AML-193 (cell line): ENCODE measurements around the gene PCIF1.
"Not testable (repeated sequence)": the region's sequence is repeated elsewhere in the genome, so short reads cannot be mapped to it uniquely, and the experiment has no call there.

ENCODE experiments used
- DNase-seq, 2 experiments: peaks; one replicate each; lab custom pipeline; 2025; lab: John Stamatoyannopoulos, UW

PCIF1 gene

DNA sequence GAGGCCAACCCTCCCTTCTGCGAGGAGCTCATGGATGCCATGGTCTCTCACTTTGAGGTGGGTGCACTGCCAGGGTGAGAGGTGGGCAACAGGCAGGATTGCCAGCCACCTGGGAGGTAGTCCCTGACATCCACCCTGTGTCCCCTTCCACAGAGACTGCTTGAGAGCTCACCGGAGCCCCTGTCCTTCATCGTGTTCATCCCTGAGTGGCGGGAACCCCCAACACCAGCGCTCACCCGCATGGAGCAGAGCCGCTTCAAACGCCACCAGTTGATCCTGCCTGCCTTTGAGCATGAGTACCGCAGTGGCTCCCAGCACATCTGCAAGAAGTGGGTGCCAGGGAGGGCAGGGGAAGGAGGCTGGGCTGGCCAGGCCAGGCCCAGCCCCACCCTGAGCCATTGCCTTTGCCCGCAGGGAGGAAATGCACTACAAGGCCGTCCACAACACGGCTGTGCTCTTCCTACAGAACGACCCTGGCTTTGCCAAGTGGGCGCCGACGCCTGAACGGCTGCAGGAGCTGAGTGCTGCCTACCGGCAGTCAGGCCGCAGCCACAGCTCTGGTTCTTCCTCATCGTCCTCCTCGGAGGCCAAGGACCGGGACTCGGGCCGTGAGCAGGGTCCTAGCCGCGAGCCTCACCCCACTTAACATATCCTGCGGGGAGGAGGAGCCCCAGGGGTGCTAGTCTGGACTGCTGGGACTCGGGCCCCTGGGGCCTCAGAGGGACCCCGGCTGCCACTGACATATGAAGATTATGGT, 12.8 kb downstream of the PCIF1 start:
- DNase-seq: no peak

DNA sequence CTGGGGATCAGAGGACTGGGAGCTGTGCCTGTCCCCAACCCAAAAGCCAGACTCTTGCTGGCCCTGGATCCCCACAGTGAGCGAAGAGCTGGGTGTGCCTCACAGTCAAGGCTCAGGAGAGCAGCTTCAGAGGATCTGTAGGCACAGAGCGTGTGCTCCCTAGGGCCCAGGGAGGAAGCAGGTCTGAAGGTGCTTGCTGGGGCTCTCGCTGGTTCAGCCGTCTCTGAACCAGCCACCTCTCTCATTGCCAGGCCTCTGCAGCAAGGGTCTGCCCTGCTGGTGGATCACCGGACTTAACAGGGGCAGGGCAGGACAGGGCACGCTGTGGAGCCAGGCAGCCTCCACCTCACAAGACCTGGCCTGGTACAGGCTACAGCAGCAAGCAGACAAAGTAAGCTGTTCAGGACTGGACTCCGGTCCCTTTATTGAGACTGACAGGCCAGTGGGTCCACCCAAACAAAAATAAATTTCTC, 13.8 kb downstream of the PCIF1 start:
- DNase-seq: no peak

DNA sequence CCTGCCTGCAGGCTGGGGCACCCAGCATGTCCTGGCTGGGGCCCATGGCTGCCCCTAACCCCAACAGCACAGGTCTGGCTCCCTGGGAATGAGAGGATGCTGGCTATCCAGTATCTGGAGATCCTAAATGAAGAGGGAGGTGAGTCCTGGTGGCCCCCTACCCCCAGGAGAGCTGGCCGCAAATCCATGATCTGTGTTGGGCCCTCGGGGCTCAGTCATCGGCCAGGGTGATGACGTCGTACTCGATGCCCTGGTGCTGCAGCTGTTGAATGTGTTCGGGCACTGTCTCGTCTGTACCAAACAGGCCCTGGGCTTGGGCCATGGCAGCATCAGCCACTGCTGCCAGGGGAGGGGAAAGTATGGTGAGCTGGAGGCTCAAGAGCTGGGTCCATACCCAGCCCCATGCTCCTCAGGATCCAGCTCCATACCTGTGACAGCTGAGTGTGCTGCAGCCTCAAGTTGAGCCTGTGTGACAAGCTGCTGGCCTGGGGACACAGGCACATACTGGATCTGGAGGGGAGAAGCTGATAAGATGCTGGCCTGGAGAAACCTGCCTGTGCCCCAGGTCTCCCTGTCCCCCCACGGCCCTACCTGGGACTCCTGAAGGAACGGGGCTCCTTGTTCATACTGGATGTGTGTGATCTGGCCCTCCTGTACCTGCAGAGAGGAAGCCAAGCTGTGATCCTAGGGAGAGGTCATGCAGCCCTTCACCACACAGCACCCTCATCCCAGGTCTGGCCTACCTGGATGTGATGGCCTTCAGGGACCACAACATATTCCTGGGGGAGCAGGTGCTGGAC, 14.5 kb downstream of the PCIF1 start:
- no peak for DNase-seq

GRCh38 chr20:45949542-45950329, 15.3 kb downstream of the PCIF1 start:
- DNase-seq: no peak

DNA sequence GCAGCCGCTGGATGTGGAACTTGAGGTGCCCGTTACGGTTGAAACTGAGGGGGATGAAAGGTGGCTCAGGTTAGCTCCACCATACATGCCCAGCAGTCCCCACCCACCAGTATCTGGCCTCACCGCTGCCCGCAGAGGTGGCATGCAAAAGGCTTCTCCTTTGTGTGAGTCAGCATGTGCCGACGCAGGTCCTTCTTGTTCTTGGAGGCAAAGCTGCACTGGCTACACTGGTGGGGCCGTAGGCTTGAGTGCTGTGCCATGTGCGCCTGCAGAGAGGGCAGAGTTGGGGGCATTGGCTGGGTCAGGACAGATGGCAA, 15.8 kb downstream of the PCIF1 start:
- no peak for DNase-seq

- DNase-seq: no peak
These were observed 17.7 kb downstream of the PCIF1 start for GRCh38 chr20:45951925-45952834.

GRCh38 chr20:45952861-45953260, 18.4 kb downstream of the PCIF1 start:
- DNase-seq: no peak

DNA sequence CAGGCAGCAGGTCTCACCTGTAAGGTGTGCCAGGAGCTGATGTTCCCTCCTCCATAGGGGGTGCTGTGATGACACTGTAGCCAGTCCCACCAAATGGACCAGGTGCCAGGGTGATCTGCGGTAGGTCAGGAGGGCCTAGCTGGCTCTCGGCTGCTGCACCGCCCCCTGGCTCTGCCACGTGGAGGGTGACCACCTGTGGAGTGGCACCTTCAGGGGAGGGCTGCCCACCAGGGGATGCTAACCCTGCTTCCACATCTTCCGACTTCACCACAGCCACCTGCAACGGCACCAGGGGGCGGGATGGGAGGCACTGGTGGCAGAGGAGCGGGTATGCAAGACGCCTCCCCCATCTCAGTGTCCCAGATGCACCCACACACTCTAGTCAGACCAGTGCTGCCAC, 19.2 kb downstream of the PCIF1 start:
- DNase-seq: no peak

- DNase-seq: not testable (repeated sequence)
These were observed 21.8 kb downstream of the PCIF1 start for GRCh38 chr20:45956326-45956725.

- no peak for DNase-seq
These were observed 22.8 kb downstream of the PCIF1 start for GRCh38 chr20:45957021-45957941.

GRCh38 chr20:45958593-45958992, 24.1 kb downstream of the PCIF1 start:
- no peak for DNase-seq

GRCh38 chr20:45959126-45959525, 24.6 kb downstream of the PCIF1 start:
- DNase-seq: no peak

DNA sequence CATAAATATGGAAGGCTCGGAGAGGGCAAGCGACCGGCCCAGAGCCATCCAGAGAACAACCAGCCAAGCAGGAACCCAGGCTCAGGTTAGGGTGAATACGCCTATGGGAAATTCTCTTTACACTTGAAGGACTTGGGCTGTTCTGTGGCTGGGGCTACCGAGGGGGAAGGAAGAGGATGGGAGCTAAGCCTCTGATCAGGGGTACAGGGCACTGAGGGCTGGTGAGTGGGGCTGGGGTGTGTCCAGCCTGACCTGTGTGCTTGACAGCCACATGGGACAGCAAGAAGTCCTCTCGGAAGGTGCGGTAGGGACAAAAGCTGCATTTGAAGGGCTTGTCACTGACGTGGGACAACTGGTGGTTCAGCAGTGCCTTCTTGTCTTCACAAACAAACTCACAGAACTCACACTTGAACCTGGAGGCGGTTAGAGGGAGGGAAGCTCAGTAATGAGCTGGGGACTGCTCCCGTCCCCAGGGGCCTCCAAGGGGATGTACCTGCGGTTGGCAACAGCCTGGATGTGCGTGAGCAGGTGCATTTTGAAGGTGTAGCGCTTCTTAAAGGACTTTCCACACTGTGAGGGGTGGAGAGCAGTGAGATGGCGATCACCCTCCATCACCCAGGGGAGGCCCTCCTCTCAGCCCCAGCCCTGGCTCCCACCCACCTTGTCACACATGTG, 25.6 kb downstream of the PCIF1 start:
- no peak for DNase-seq

GRCh38 chr20:45962031-45962755, 27.7 kb downstream of the PCIF1 start:
- DNase-seq: no peak

DNA sequence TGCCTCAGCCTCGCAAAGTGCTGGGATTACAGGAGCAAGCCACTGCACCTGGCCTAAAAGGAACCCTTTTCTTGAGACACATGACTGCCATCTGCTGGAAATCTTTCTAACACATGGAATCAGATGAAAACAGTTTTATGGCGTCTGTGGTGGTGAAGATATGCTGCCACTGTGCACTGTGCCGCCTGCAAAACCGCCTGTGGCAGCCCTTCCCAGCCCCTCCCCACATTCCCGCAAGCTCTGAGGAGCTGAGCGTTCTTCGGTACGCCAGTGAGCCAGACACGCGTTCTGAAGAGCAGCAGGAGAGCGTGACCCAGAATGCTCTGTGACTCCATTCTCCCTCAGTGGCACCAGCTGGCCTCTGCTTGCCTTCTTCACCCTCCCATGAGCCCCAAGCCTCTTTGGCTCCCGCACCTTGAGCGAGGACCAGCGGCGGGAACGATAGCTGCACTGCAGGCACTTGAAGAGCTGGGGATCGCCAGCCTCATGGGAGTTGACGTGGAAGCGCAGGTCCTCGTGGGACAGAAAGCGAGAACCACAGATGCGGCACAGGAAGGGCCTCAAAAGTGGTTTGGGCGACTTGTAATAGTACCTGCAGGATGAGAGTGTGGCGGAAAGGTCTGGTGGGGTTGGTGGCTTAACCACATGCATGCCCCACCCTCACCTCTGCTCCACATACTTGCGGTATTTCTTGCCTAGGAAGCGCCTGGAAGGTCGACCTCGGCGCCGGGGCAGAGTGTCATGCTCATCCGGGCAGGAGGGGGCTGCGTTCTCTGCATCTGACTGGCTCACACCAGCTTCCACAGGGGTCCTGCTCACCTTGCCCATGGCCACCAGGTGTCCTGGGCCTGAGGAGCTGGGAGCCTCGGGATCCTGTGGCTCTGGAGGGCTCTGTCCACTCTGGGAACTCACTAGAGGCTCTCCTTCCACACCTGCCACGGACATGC, 28.8 kb downstream of the PCIF1 start:
- peak; percentile 26 to 43 for DNase-seq

- DNase-seq: no peak
These were observed 29.5 kb downstream of the PCIF1 start for GRCh38 chr20:45964006-45964400.

DNA sequence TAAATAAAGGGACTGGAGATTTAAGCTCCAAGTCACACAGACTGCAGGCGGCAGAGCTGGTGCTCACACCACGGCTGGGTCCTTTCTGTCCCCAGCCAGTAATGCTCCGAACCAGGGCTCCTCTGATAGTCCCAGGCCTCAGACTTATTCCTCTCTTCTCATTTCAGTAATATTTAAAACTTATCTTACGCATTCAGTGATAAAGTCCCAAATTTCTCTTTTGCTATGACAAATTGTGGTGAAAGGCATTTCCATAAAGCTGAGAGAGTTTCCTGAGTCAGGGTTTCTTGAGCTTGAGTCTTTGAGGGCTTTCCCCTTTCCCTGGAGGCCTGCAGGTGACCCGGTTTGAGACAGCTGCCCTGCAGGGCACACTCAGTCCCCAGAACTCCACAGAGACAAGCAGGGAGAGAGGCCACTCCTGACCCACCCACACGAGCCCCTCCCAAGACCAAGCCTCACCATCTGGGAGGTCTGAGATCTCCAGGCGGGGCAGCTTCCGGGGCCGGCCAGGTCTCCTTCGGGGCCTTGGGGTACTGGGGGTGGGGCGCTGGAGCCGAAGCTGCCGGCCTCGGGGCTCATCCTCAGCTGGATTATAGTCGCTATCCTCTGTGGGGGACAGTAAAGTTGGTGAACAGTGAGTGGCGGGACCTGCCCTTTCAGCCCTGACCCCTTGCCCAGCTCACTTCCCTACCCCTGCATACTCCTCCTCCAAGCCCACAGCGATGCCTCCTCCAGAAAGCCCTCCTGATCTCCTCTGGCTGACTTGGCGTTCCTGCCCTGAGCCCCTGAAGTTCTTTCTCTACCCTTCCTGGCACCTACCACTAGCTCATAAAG, 30.9 kb downstream of the PCIF1 start:
- no peak for DNase-seq
